ENCODE data around the gene GOLGA6B. TPM values are rescaled to one million over a fixed set of nuclear protein-coding genes. Genes with fewer than 3 reads are reported as not detected.

GOLGA6B gene
- not detected for total RNA-seq

DNA sequence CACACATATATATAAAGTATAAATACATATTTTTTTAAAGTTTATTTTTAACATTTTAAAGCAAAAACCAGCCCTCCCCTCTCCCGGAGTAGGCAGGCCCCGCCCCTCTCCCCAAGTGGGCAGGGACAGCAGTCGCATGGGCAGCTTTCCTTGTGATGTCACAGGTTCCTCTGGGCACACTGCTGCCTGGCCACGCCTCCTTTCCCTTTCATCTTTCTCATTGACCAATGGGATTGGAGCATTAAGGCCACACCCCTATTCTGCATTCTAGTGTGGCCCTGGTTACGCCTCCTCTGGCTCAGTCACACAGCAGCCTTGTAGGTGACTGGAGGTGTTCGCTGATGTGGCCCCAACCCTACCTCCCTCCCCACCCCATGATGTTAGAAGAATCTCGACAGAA is at the start of gene GOLGA6B:
Gene GOLGA6B, plus strand, starts transcription at position 301 of the 400 bp plus-strand sequence. Its CDS starts 41 bp downstream, at position 342.

GRCh38 chr15:72685925-72686794 is 31.7 kb downstream of the GOLGA6B start, which contains the start of the genes BBS4 and HIGD2B:
TSS of gene BBS4 (plus strand) at chr15:72686207. CDS start at chr15:72686228, 21 bp downstream.
TSS of gene HIGD2B (minus strand) at chr15:72686182. CDS start at chr15:72676374, 9,808 bp downstream.

Small RNA genes within 50 kb of the gene (small RNA-seq; reads per million reads assigned to genes)
- 0 reads per million in 2 donors for gene RN7SL853P

Other genes with a start within 250 kb of the GOLGA6B start
- 10 to 100 TPM; 22.0 to 38.3 TPM for gene ARIH1, start 180.4 kb upstream of the GOLGA6B start, total RNA-seq
- under 1 TPM; under 0.01 to 0.67 TPM for gene HIGD2B, start 31.5 kb downstream of the GOLGA6B start, total RNA-seq
- 10 to 100 TPM; 24.6 to 29.9 TPM for gene BBS4, start 31.5 kb downstream of the GOLGA6B start, total RNA-seq
- gene ADPGK, start 129.1 kb downstream of the GOLGA6B start, total RNA-seq, result 10 to 100 TPM; 46.5 to 73.9 TPM